ENCODE data around the gene CBX7.

DNA sequence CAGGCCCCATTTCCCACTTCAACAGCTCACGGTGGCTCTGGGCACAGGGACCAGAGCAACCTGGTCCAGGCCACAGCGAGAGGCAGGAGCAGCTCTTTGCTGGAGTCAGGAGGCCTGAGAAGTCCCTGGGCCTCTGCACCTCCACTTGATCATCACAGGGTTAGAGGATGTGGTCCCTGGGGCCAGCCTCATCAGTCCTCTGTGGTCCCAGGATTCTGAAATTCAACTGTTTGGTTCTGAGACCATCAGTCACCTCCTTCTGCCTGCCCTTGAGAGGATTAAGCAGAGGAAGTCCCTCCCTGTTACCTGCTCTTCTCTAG is 24.9 kb upstream of the CBX7 start:
- TF ChIP-seq, protein P1, sequence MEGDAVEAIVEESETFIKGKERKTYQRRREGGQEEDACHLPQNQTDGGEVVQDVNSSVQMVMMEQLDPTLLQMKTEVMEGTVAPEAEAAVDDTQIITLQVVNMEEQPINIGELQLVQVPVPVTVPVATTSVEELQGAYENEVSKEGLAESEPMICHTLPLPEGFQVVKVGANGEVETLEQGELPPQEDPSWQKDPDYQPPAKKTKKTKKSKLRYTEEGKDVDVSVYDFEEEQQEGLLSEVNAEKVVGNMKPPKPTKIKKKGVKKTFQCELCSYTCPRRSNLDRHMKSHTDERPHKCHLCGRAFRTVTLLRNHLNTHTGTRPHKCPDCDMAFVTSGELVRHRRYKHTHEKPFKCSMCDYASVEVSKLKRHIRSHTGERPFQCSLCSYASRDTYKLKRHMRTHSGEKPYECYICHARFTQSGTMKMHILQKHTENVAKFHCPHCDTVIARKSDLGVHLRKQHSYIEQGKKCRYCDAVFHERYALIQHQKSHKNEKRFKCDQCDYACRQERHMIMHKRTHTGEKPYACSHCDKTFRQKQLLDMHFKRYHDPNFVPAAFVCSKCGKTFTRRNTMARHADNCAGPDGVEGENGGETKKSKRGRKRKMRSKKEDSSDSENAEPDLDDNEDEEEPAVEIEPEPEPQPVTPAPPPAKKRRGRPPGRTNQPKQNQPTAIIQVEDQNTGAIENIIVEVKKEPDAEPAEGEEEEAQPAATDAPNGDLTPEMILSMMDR (IDR thresholded peaks at IDR 0.05) = no peak
- no peak for TF ChIP-seq POLR2A (IDR thresholded peaks at IDR 0.05; ENCODE audit: low read depth)
